ENCODE measurements around the gene FUBP3. TPM values are rescaled to one million over a fixed set of nuclear protein-coding genes. Genes with fewer than 3 reads are reported as not detected.

Gene FUBP3
- total and polyA plus RNA-seq, 2 experiments from 2014 or later = 42.5 to 74.8 TPM

- no peak for TF ChIP-seq ETS1 (IDR thresholded peaks at IDR 0.05)
- no peak for TF ChIP-seq JUNB (IDR thresholded peaks at IDR 0.05; ENCODE audit: unreplicated experiment)
- no peak for TF ChIP-seq EZH2 (IDR thresholded peaks at IDR 0.05; ENCODE audit: low read depth, unreplicated experiment)
- TF ChIP-seq ZNF331 (CRISPR knock-in tag; IDR thresholded peaks at IDR 0.05; ENCODE audit: low read depth) = no peak
- TF ChIP-seq STAT1 (IDR thresholded peaks at IDR 0.05; ENCODE audit: unreplicated experiment) = no peak
- TF ChIP-seq NANOG (IDR thresholded peaks at IDR 0.05; ENCODE audit: borderline replicate concordance) = no peak
- no peak for TF ChIP-seq ZNF462 (CRISPR knock-in tag; IDR thresholded peaks at IDR 0.05)
- no peak for TF ChIP-seq CTCF (conservative IDR thresholded peaks at IDR 0.05; ENCODE audit: low read depth in 2 of 2)
- TF ChIP-seq POLR2AphosphoS5 (IDR thresholded peaks at IDR 0.05; ENCODE audit: low read depth) = no peak
- no peak for TF ChIP-seq EZH2phosphoT487 (IDR thresholded peaks at IDR 0.05; ENCODE audit: unreplicated experiment)
- TF ChIP-seq REST (IDR thresholded peaks at IDR 0.05; ENCODE audit: unreplicated experiment) = no peak
- no peak for TF ChIP-seq CREB1 (CRISPR knock-in tag; IDR thresholded peaks at IDR 0.05; ENCODE audit: low read depth)
- TF ChIP-seq ZNF114 (CRISPR knock-in tag; IDR thresholded peaks at IDR 0.05) = no peak
- peaks cover 10% of the 10 kb centered on the region for H3K36me3 ChIP-seq (ENCODE audit: insufficient read depth)
- peaks cover 47% of the 10 kb centered on the region for H3K36me3 Mint-ChIP-seq (ENCODE audit: low read depth)
These were observed 18.8 kb downstream of the FUBP3 start for GRCh38 chr9:130598188-130598587.

More at GRCh38 chr9:130598188-130598587, 18.8 kb downstream of the FUBP3 start:
- Histone ChIP-seq H3K4me1 (ENCODE audit: insufficient read depth) (no peaks in the 10 kb centered on the region; the same call in 1 of the 2 replicates), H3K4me2 (no peak overlapping the region), H3K9me2 (ENCODE audit: insufficient read depth) (no peaks in the 10 kb centered on the region), H3K27me3 (ENCODE audit: insufficient read depth) (no peaks in the 10 kb centered on the region), H3K79me2 (replicated peaks; ENCODE audit: insufficient read depth) (peaks cover 63% of the 10 kb centered on the region), H4K20me1 (replicated peaks; ENCODE audit: insufficient read depth) (peaks cover 22% of the 10 kb centered on the region), H3K4me3 (no peak overlapping the region), H3F3A (replicated peaks; ENCODE audit: low read depth) (no peaks in the 10 kb centered on the region), H2AFZ (no peak overlapping the region), H3K27ac (ENCODE audit: low read depth) (0 out of 2 replicates have a peak overlapping the region, but pooled peaks have one; percentile 27)
- ATAC-seq (no peak), DNase-seq (ENCODE audit: low spot score) (no peak)
- no peaks in the 10 kb centered on the region for H3K9me3 Mint-ChIP-seq
- H3K4me1 Mint-ChIP-seq = peaks cover 28% of the 10 kb centered on the region
- H3K27ac Mint-ChIP-seq = no peak overlapping the region
- no peak overlapping the region for H3K4me3 Mint-ChIP-seq
- H3K27me3 Mint-ChIP-seq (ENCODE audit: insufficient read depth, low read depth, poor library complexity) = peaks cover 3% of the 10 kb centered on the region
